Astrocyte (in vitro differentiated cells and primary cell): ENCODE data around the gene BACH2.

Experiments
- EZH2 ChIP-seq: IDR thresholded peaks from 2 replicates; pipeline ENCODE4 v1.6.1; 2012; ENCODE audit warnings: mild to moderate bottlenecking, low read length, inconsistent platforms; ENCODE audit not compliant: insufficient read depth
- TF ChIP-seq, protein P1 (sequence below): IDR thresholded peaks from 2 replicates; pipeline ENCODE4 v1.5.1; 2011; ENCODE audit warnings: low read depth, mild to moderate bottlenecking, inconsistent platforms, low read length, moderate library complexity; ENCODE audit not compliant: insufficient read depth

DNA sequence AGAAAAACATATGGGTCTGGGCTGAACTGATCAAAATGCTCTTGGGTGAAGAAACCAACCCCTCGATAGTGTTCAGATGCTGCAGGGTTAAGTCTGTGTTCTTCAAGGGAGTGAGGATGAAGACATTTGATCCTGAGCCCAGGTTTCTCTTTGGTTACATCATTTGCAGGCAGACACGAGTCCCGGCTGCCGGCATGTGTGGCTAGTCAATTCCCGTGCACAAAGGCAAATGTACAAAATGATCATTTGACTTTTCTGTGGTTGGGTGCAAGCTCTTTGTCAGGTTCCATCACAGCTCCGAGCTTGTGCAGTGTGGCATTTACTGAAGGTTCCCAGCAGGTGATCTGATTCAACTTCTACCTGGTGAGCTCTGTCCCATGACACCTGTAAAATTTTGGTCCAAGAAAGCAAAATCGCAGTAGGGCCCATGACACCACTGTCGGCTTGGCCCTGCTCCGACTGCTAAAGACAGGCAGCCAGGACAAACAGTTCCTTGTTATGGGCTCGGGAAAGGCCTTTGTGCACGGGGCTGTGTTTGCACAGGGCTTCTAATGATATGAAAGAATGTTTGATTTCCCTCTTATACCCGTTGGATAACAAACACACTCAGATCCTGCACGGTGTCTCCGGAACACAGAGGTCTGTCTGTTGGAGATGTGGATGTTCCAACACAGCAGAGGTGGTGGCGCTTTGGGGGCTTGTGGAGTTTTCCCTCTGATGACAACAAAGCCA, 355.4 kb downstream of the BACH2 start:
- TF ChIP-seq, protein P1, sequence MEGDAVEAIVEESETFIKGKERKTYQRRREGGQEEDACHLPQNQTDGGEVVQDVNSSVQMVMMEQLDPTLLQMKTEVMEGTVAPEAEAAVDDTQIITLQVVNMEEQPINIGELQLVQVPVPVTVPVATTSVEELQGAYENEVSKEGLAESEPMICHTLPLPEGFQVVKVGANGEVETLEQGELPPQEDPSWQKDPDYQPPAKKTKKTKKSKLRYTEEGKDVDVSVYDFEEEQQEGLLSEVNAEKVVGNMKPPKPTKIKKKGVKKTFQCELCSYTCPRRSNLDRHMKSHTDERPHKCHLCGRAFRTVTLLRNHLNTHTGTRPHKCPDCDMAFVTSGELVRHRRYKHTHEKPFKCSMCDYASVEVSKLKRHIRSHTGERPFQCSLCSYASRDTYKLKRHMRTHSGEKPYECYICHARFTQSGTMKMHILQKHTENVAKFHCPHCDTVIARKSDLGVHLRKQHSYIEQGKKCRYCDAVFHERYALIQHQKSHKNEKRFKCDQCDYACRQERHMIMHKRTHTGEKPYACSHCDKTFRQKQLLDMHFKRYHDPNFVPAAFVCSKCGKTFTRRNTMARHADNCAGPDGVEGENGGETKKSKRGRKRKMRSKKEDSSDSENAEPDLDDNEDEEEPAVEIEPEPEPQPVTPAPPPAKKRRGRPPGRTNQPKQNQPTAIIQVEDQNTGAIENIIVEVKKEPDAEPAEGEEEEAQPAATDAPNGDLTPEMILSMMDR: no peak
- no peak for TF ChIP-seq EZH2
